ENCODE measurements around the gene IFNB1. TPM values are rescaled to one million over a fixed set of nuclear protein-coding genes. Genes with fewer than 3 reads are reported as not detected.

The IFNB1 gene
- total RNA-seq, 2 donors from 2014 or later, result not detected

DNA sequence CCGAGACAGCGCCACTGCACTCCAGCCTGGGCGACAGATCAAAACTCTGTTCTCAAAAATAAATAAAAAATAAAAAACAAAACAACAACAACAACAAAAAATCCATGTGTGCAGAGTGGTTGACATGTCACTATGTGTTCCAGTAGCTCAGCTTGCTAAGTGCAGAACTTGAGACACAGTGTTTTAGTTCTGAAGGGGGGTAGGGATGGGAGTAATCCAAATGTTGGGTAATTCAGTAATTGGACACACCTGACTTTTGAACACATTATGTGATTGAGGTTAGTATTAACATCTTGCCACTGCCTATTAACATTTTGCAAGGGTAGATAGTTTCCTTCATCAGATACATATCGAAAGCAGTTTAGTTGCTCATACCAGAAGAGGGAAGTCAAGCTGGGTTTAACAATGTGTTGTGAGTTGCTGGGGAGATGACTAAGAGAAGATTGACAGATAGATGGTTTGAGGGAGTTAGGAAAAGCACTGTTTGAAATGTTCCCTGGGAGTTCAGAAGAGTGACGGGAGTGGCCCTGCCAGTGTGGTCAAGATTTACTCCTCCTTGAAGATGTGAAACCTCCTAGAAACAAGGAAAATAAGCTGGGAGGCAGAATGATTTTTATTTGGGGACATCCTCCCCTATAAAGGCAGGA, 47.2 kb downstream of the IFNB1 start:
- peak overlapping the region; percentile 69 for H3K4me3 ChIP-seq (ENCODE audit: low read length)
- H3K27ac Mint-ChIP-seq, result no peak overlapping the region
- no peak overlapping the region for H3K4me3 Mint-ChIP-seq

DNA sequence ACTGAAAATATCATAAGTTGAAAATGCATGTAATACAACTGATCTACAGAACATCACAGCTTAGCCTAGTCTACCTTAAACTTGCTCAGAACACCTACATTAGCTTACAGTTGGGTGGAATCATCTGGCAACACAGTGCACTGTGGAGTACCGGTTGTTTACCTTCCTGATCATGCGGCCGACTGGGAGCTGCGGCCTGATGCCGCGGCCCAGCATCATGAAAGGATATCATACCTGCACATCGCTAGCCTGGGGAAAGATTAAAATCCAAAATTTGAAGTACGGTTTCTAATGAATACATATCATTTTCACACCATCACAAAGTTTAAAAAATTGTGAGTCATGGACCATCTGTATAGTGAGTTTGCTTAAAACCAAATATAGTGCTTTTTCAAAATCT, 48.1 kb downstream of the IFNB1 start:
- 80 to 83% methylated on average over 8 of the region's 8 CpGs for WGBS, 2 experiments (ENCODE audit: insufficient coverage in 1 of 2, insufficient read length in 1 of 2)
- H3K27ac ChIP-seq (ENCODE audit: low read depth, low read length), result no peak overlapping the region

More for the DNA sequence above, 47.2 kb downstream of the IFNB1 start:
- Histone ChIP-seq H3K9me3 (ENCODE audit: control insufficient read depth, low read length) (no peaks in the 10 kb centered on the region), H3K27me3 (ENCODE audit: control insufficient read depth, insufficient read depth, low read length, poor library complexity, severe bottlenecking) (no peaks in the 10 kb centered on the region), H3K4me1 (ENCODE audit: control insufficient read depth, insufficient read depth, low read length) (peaks cover 6% of the 10 kb centered on the region), H3K27ac (ENCODE audit: low read depth, low read length) (no peak overlapping the region), H3K9ac (ENCODE audit: extremely low read depth, low read length, poor library complexity, severe bottlenecking) (no peak overlapping the region), H3K36me3 (ENCODE audit: control insufficient read depth, insufficient read depth, low read length) (no peaks in the 10 kb centered on the region)
- peak; percentile 68 for DNase-seq
- H3K9me3 Mint-ChIP-seq, result no peaks in the 10 kb centered on the region
- H3K4me1 Mint-ChIP-seq, result peaks cover 3% of the 10 kb centered on the region
- peaks cover 8% of the 10 kb centered on the region for H3K27me3 Mint-ChIP-seq (ENCODE audit: insufficient read depth)
- no peaks in the 10 kb centered on the region for H3K36me3 Mint-ChIP-seq (ENCODE audit: low read depth)
- TF ChIP-seq CTCF (conservative IDR thresholded peaks at IDR 0.05), result no peak
- WGBS, 2 experiments (ENCODE audit: insufficient coverage in 1 of 2, insufficient read length in 1 of 2), result 66 to 79% methylated on average over 3 to 5 of the region's 5 CpGs

DNA sequence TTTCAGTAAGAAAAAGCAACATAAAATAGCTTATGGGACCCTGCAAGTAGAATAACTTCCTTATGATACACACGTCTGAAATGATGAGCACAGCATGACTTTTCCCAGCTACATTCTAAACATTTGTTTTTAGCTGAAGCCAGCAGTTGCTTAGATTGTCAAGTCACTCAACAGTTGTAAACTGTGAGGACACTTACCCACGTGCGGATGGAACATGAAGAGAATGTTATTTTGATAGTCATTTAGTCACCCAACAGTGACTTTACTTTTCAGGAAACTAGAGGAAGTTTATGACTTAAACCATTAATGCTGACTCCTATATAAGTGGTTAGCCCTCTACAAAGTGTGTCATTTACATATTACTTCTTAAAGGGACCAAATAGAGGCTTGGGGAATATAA, 49.3 kb downstream of the IFNB1 start:
- no peak overlapping the region for H3K9ac ChIP-seq (ENCODE audit: extremely low read depth, low read length, poor library complexity, severe bottlenecking)
- TF ChIP-seq CTCF (conservative IDR thresholded peaks at IDR 0.05), result no peak
- Mint-ChIP-seq H3K4me1 (no peaks in the 10 kb centered on the region), H3K27ac (no peak overlapping the region), H3K27me3 (ENCODE audit: insufficient read depth) (peaks cover 8% of the 10 kb centered on the region), H3K4me3 (no peak overlapping the region), H3K9me3 (no peaks in the 10 kb centered on the region), H3K36me3 (ENCODE audit: low read depth) (no peaks in the 10 kb centered on the region)
- H3K27ac ChIP-seq (ENCODE audit: low read depth, low read length), result no peak overlapping the region
- H3K9me3 ChIP-seq (ENCODE audit: control insufficient read depth, low read length), result no peaks in the 10 kb centered on the region
- no peaks in the 10 kb centered on the region for H3K36me3 ChIP-seq (ENCODE audit: control insufficient read depth, insufficient read depth, low read length)
- no peaks in the 10 kb centered on the region for H3K27me3 ChIP-seq (ENCODE audit: control insufficient read depth, insufficient read depth, low read length, poor library complexity, severe bottlenecking)
- H3K4me3 ChIP-seq (ENCODE audit: low read length), result no peak overlapping the region
- WGBS, 2 experiments (ENCODE audit: insufficient coverage in 1 of 2, insufficient read length in 1 of 2), result 75 to 84% methylated on average over 3 of the region's 3 CpGs
- DNase-seq, result no peak
- peaks cover 6% of the 10 kb centered on the region for H3K4me1 ChIP-seq (ENCODE audit: control insufficient read depth, insufficient read depth, low read length)

More for the DNA sequence above, 48.1 kb downstream of the IFNB1 start:
- Mint-ChIP-seq H3K27me3 (ENCODE audit: insufficient read depth) (peaks cover 8% of the 10 kb centered on the region), H3K4me1 (peaks cover 3% of the 10 kb centered on the region), H3K9me3 (no peaks in the 10 kb centered on the region), H3K27ac (no peak overlapping the region), H3K4me3 (no peak overlapping the region), H3K36me3 (ENCODE audit: low read depth) (no peaks in the 10 kb centered on the region)
- H3K9ac ChIP-seq (ENCODE audit: extremely low read depth, low read length, poor library complexity, severe bottlenecking), result no peak overlapping the region
- no peak for TF ChIP-seq CTCF (conservative IDR thresholded peaks at IDR 0.05)
- no peaks in the 10 kb centered on the region for H3K36me3 ChIP-seq (ENCODE audit: control insufficient read depth, insufficient read depth, low read length)
- H3K27me3 ChIP-seq (ENCODE audit: control insufficient read depth, insufficient read depth, low read length, poor library complexity, severe bottlenecking), result no peaks in the 10 kb centered on the region
- peaks cover 6% of the 10 kb centered on the region for H3K4me1 ChIP-seq (ENCODE audit: control insufficient read depth, insufficient read depth, low read length)
- no peak overlapping the region for H3K4me3 ChIP-seq (ENCODE audit: low read length)
- DNase-seq, result no peak
- H3K9me3 ChIP-seq (ENCODE audit: control insufficient read depth, low read length), result no peaks in the 10 kb centered on the region

All from endodermal cell (in vitro differentiated cells).